NCI-H345 treated with DMSO at 0.1 percent for 48 hours (cell line): ENCODE data around the gene MAGI3.
"Not testable (repeated sequence)": the region's sequence is repeated elsewhere in the genome, so short reads cannot be mapped to it uniquely, and the experiment has no call there.

Experiments
- DNase-seq: peaks from one replicate; lab custom pipeline; 2025; ENCODE audit not compliant: unreplicated experiment; lab: John Stamatoyannopoulos, UW

Gene MAGI3

GRCh38 chr1:113508364-113509164, 118.2 kb downstream of the MAGI3 start:
- DNase-seq, result no peak

GRCh38 chr1:113509766-113510165, 119.5 kb downstream of the MAGI3 start:
- not testable (repeated sequence) for DNase-seq

DNA sequence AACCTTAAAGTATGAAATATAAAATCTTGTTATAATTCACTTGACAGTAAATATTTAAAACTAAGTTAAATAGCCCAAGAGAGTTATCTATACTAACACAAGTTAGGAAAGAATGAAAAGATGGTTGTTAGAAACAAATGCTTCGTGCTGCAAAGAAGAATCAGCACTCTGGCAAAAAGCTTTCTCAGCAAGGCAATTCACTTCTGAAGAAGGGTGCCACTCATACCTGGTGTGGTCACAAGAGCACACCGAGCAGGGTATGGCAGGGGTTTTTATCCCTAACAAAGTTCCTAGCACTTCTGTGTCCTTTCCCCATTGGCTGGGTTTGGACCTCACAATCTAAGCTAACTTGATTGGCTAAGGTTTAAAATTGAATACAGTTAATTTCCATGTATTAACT, 121.0 kb downstream of the MAGI3 start:
- DNase-seq, result no peak

DNA sequence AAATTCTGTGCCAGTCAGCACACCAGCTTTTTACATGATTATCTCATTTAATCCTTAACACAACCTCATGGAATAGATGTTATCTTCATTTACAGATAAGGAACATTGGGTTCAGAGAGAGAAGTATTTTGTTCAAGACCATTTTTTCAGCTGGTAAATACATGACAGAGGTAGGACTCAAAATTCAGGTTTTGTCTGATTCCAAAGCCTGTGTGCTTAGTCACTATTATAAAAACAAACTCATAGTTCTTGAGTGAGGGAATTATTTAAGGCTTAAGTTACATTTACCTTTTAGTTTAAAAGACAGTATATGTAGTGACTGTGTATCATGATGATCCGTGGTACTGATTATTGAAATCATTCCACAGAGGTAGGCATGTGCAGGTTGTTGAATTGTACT, 125.2 kb downstream of the MAGI3 start:
- DNase-seq, result no peak

DNA sequence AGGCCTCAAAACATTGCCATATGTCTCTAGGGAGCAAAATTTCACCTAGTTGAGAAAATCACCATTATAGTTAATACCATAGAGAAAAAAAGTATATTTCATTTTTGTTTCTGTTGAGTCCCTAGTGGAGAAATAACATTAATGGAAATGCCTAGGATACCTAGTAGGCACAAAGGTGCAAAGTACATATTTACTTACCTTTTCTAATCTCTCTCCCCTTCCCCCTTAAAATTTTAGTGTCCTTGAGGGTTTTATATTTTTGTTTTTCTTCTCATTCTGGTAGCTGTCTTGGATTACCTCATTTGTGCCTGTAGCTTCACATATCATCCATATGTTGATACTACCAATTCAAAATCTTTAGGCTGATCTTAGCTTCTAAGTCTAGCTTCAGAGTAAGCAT, 127.0 kb downstream of the MAGI3 start:
- DNase-seq, result no peak

GRCh38 chr1:113517983-113518382, 127.7 kb downstream of the MAGI3 start:
- DNase-seq, result no peak

GRCh38 chr1:113519556-113519955, 129.2 kb downstream of the MAGI3 start:
- no peak for DNase-seq

- DNase-seq, result no peak
Observed at GRCh38 chr1:113530021-113530420, 139.7 kb downstream of the MAGI3 start.

DNA sequence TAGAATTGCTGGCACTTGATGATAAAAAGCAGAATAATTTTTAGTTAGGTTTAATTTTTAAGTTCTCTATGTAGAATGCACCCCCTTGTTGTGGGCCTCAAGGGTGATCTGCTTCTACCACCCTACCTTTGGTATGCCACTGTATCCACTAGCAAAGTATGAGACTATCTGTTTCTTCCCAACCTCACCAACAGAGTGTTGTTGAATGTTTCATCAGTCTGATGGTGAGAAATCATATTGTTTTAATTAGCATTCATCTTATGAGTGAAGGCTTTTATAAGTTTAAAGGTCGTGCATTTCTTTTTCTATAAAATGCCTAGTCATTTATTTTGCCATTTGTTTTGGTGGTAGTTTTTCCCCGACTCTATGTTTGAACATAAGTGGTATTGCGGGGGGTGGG, 141.0 kb downstream of the MAGI3 start:
- no peak for DNase-seq

- DNase-seq, result no peak
Observed at GRCh38 chr1:113533061-113533460, 142.7 kb downstream of the MAGI3 start.

DNA sequence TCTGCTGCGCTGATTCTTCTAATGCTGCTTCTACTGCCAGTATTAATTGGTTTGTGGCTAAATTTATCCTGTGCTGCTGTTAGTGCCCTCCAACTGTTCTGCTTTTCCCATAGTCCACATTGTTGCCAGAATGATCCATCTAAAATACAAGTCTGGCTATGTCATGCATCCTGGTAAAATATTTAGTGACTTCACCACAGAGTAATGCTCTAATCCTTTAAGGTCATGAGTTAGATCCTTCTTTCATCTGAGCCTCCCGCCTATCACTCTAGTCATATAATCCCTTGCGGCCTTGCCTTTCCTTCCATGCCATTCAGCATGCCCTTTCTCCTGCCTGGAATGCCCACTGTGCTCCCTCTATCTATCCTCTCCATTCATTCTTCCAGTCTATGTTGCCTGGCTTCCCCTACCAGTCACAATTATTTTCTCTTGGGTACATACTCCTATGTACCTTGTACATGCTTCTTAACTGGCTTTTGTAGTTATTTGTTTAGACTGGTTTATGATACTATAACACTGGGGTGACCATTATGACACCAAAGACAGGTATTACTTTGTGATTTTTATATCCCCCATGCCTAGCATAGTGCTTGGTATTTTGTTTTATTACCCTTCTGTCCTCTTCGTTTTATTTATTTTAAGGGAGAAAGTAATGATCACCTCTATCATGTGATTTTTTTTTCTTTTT, 144.0 kb downstream of the MAGI3 start:
- no peak for DNase-seq

GRCh38 chr1:113534875-113535274, 144.6 kb downstream of the MAGI3 start:
- no peak for DNase-seq

GRCh38 chr1:113536182-113536780, 146.0 kb downstream of the MAGI3 start:
- no peak for DNase-seq

GRCh38 chr1:113538225-113538624, 147.9 kb downstream of the MAGI3 start:
- DNase-seq, result no peak

DNA sequence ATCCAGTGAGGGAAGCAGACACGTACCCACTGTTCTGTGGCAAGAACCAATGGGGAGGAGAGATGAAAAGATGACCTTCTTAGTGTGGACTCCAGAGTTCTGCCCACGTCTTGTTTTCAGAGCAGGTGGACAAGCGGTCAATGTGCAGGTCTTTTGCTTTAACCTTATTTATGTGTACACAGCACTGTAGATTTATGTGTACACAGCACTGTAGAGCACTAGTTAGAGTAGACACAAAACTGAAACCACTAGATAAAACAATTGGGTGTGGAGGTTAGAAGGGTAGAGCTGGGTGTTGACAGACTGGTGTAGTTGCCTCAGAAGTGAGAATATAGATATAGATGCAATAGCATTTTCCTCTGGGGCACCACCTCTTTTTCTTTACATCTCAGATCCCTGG, 150.0 kb downstream of the MAGI3 start:
- DNase-seq, result no peak

- DNase-seq, result no peak
Observed at GRCh38 chr1:113541106-113541505, 150.8 kb downstream of the MAGI3 start.

DNA sequence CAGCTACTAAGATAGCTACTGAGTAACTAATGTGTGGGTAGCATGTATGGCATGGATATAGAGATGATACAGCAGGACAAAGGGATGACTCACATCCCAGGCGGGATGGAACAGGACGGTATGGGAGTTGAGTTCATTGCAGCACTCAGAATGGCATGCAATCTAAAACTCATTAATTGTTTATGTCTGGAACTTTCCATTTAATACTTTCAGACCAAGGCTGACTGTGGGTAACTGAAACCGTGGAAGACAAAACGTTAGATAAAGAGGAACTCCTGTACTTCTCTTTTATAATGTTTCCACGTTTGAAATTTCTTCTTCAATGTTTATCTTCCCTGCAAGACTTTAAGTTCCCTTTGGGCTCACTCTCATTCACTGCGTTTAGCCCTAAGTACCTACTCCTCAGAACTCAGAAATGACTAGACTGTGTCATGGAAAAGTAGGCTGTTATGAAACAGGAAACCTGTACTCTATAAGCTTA, 151.9 kb downstream of the MAGI3 start:
- DNase-seq, result no peak

GRCh38 chr1:113543110-113543509, 152.8 kb downstream of the MAGI3 start:
- no peak for DNase-seq

- DNase-seq, result no peak
Observed at GRCh38 chr1:113545210-113545609, 154.9 kb downstream of the MAGI3 start.

- DNase-seq, result no peak
Observed at GRCh38 chr1:113545626-113546025, 155.3 kb downstream of the MAGI3 start.

DNA sequence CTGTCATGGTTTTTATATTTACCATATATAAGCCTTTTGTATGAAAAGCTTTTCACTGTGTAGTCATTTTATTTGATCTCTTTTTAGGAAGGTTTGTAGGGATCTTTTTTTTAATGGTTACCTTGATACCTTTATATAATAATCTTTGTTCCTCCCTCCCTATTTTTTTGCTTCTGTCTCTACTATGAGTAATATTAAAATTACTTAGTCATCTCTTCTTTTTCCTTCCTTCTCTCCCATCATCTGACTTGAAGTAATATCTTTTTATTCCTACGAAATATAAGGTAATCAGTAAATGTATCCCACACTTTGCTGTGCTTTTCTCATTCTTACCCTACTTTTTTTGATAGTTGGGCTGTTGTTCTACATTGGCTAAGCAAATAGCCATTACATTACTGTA, 161.4 kb downstream of the MAGI3 start:
- DNase-seq, result no peak

- DNase-seq, result no peak
Observed at GRCh38 chr1:113552244-113552643, 161.9 kb downstream of the MAGI3 start.
